Loucy (cell line): Measurements from ENCODE around the gene MGRN1.

Experiments used
- EZH2phosphoT487 ChIP-seq: fragments of 200-600 bp; IDR thresholded peaks from 2 replicates; pipeline ENCODE4 v1.6.1; 2018; ENCODE audit warnings: antibody characterized with exemption, mild to moderate bottlenecking, moderate library complexity, borderline replicate concordance
- TF ChIP-seq, protein P1 (sequence below): fragments of 200-600 bp; sonication (generic); conservative IDR thresholded peaks from 2 replicates; pipeline ENCODE4 v1.5.1; 2014; ENCODE audit warnings: mild to moderate bottlenecking, antibody characterized with exemption, low read length

DNA sequence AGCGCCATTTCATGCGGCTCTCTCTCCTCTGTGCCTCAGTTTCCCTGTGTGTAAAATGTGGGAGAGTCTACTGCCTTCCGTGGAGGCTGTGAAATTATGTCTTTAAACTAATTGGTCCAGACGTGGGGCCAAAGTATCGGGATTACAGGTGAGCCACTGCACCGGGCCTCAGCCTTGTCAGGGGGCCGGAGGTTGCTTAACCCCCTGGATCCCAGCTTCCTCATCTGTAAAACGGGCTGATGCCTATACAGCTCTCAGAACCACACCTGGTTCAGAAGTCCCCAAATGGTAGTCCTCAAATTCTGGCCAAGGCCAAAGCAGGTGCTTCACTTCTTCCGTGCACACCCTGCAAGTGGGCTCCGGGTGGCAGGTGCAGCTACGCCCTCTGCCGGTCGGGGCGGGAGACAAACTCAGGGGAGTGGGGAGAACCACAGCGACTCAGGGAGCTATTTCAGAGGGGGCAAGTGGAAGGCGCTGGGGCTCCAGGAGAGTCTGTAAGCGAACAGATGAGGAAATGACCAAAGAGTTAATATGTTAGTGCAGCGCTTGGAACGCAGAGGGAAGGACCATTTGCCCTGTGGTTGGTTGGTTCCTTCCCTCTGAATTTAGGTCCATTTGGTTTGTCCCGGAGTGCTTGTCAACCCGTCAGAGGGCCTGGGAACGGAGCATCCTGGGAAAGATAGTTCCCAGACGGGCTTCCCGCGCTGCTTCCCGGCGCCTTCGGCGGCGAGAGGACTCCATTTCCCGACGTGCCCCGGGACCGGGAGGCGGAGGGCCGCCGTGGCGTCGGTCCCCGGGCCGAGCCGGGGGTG, at the start of gene MGRN1:
- TF ChIP-seq, protein P1, sequence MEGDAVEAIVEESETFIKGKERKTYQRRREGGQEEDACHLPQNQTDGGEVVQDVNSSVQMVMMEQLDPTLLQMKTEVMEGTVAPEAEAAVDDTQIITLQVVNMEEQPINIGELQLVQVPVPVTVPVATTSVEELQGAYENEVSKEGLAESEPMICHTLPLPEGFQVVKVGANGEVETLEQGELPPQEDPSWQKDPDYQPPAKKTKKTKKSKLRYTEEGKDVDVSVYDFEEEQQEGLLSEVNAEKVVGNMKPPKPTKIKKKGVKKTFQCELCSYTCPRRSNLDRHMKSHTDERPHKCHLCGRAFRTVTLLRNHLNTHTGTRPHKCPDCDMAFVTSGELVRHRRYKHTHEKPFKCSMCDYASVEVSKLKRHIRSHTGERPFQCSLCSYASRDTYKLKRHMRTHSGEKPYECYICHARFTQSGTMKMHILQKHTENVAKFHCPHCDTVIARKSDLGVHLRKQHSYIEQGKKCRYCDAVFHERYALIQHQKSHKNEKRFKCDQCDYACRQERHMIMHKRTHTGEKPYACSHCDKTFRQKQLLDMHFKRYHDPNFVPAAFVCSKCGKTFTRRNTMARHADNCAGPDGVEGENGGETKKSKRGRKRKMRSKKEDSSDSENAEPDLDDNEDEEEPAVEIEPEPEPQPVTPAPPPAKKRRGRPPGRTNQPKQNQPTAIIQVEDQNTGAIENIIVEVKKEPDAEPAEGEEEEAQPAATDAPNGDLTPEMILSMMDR, result peak; percentile 74
- no peak for TF ChIP-seq EZH2phosphoT487
